ENCODE measurements around the gene SMC6. TPM values are rescaled to one million over a fixed set of nuclear protein-coding genes. Genes with fewer than 3 reads are reported as not detected.
A peak's percentile ranks its signal among the peaks of the same experiment; 100 is the strongest.

The SMC6 gene
- total RNA-seq, 4 donors from 2014 or later: 7.5 to 11.0 (median 9.6) TPM

DNA sequence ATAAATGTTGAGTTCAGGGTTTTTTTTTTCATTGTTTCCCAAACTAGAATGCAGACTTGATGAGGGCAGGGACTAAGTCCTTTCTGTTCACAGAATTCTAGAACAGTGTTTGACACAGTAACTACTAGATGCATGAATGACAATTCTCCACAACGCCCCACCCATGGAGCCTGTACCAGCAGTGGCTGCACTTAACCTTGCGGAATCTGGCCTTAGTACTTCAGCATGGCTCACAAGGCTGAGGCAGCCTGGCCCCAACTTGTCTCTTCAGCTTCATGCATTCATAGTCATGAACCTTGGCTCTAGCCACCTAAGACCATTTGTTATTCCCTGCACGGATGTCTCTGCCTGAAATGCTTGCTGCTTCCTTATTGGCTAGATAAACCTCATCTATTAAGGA, 33.1 kb upstream of the SMC6 start:
- no peak overlapping the region for H3K27ac ChIP-seq
- ATAC-seq: no peak
- H3K4me3 ChIP-seq: no peak overlapping the region
- no peaks in the 10 kb centered on the region for H3K9me3 ChIP-seq
- in situ Hi-C loops (cut with MboI; ENCODE audit: low sequenced_read_pairs in 4 of 4) (no loop called here), intact Hi-C loops (cut with DNase I; ENCODE audit: low total_unique reads) (loop anchor here (5.0 kb wide), 1 partner anchor 36 kb away; no protein-coding TSS in a partner anchor)
- TF ChIP-seq, protein P1, sequence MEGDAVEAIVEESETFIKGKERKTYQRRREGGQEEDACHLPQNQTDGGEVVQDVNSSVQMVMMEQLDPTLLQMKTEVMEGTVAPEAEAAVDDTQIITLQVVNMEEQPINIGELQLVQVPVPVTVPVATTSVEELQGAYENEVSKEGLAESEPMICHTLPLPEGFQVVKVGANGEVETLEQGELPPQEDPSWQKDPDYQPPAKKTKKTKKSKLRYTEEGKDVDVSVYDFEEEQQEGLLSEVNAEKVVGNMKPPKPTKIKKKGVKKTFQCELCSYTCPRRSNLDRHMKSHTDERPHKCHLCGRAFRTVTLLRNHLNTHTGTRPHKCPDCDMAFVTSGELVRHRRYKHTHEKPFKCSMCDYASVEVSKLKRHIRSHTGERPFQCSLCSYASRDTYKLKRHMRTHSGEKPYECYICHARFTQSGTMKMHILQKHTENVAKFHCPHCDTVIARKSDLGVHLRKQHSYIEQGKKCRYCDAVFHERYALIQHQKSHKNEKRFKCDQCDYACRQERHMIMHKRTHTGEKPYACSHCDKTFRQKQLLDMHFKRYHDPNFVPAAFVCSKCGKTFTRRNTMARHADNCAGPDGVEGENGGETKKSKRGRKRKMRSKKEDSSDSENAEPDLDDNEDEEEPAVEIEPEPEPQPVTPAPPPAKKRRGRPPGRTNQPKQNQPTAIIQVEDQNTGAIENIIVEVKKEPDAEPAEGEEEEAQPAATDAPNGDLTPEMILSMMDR (IDR thresholded peaks at IDR 0.05 in 4 of 5, conservative IDR thresholded peaks at IDR 0.05 in 1 of 5): no peak
- TF ChIP-seq POLR2A (IDR thresholded peaks at IDR 0.05): no peak
- H3K36me3 ChIP-seq: no peaks in the 10 kb centered on the region
- no peaks in the 10 kb centered on the region for H3K27me3 ChIP-seq
- peaks cover 0 to 3% of the 10 kb centered on the region in 2 donors for H3K4me1 ChIP-seq
- DNase-seq: no peak

DNA sequence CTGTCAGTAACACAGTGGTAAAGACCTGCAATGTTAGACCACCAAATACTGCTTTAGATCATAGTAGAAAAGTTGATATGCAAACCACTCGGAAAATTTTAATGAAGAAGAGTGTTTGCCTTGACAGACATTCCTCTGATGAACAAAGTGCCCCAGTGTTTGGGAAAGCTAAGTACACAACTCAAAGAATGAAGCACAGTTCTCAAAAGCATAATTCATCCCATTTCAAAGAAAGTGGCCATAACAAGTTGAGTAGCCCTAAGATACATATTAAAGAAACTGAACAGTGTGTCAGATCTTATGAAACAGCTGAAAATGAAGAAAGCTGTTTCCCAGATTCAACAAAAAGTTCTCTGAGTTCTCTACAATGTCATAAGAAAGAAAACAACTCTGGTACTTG, 27.9 kb upstream of the SMC6 start:
- DNase-seq: no peak
- no peak for TF ChIP-seq POLR2A (IDR thresholded peaks at IDR 0.05)
- TF ChIP-seq, protein P1 (IDR thresholded peaks at IDR 0.05 in 4 of 5, conservative IDR thresholded peaks at IDR 0.05 in 1 of 5): no peak
- ATAC-seq: no peak
- Histone ChIP-seq H3K27ac (no peak overlapping the region), H3K27me3 (no peaks in the 10 kb centered on the region), H3K4me1 (no peaks in the 10 kb centered on the region), H3K4me3 (no peak overlapping the region), H3K36me3 (peaks cover 0 to 10% of the 10 kb centered on the region in 2 donors), H3K9me3 (no peaks in the 10 kb centered on the region)
- intact Hi-C loops (cut with DNase I; ENCODE audit: low total_unique reads) (no loop called here), in situ Hi-C loops (cut with MboI; ENCODE audit: low sequenced_read_pairs in 4 of 4) (no loop called here)

DNA sequence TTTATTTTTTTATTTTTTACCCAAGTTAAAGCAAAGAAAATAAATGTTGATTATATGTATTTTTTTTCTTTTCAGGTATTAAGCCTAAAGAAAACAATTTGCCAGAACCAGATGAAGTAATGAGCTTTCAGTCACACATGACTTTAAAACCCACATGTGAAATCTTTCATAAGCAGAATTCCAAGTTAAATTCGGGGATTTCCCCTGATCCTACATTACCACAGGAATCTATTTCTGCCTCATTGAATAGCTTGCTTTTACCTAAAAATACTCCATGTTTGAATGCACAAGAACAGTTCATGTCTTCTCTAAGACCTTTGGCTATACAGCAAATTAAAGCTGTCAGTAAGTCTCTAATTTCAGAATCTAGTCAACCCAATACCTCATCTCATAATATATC, 26.9 kb upstream of the SMC6 start:
- TF ChIP-seq, protein P1 (IDR thresholded peaks at IDR 0.05 in 4 of 5, conservative IDR thresholded peaks at IDR 0.05 in 1 of 5): no peak
- TF ChIP-seq POLR2A (IDR thresholded peaks at IDR 0.05): no peak
- intact Hi-C loops (cut with DNase I; ENCODE audit: low total_unique reads) (no loop called here), in situ Hi-C loops (cut with MboI; ENCODE audit: low sequenced_read_pairs in 4 of 4) (no loop called here)
- Histone ChIP-seq H3K27me3 (no peaks in the 10 kb centered on the region), H3K36me3 (peaks cover 0 to 10% of the 10 kb centered on the region in 2 donors), H3K27ac (no peak overlapping the region), H3K4me3 (no peak overlapping the region), H3K4me1 (no peaks in the 10 kb centered on the region), H3K9me3 (no peaks in the 10 kb centered on the region)
- ATAC-seq (no peak), DNase-seq (no peak)

DNA sequence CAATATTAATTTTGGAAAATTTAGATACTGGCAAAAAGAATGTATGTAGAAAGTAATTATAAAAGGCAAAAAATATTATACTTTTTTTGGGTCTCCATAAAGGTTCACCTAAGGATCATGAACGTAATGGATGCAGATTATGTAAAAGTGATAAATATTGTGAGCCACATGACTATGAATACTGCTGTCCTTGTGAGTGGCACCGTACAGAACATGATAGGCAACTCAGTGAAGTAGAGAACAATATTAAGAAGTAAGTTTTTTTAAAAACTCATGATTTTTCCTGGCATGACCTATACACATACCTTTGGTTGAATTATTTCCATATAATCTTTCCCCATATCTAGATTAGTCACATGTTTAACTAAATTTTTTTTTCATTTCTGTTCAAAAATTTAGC, 18.9 kb upstream of the SMC6 start:
- in situ Hi-C loops (cut with MboI; ENCODE audit: low sequenced_read_pairs in 4 of 4): no loop called here
- Histone ChIP-seq H3K4me3 (no peak overlapping the region), H3K9me3 (no peaks in the 10 kb centered on the region), H3K36me3 (no peaks in the 10 kb centered on the region), H3K27ac (peak overlapping the region in 3 of 4 donors; percentile 58 to 67 (median 63)), H3K27me3 (no peaks in the 10 kb centered on the region), H3K4me1 (peaks cover 0 to 9% of the 10 kb centered on the region in 2 donors)
- TF ChIP-seq, protein P1 (IDR thresholded peaks at IDR 0.05 in 4 of 5, conservative IDR thresholded peaks at IDR 0.05 in 1 of 5): no peak
- no peak for TF ChIP-seq POLR2A (IDR thresholded peaks at IDR 0.05)
- DNase-seq (no peak), ATAC-seq (peak; percentile 38 to 59)
- intact Hi-C loops (cut with DNase I; ENCODE audit: low total_unique reads): no loop called here

DNA sequence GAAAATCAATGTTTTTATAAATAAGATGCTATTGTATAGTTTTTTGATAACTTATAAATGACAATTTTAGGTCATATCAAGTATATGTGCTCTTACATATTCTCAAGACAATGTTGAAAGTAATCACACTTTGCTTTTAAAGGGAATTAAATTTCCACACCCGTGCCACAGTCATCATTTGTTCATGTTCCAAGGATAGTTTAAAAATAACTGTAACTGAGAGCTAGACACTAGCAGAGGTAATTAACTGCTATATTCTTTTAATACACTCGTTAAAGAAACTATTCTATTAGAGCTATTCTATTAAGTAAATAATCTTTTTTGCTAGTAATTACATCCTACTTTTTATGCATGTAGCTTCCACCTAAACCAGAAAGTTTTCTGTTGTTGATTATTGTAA, 18.3 kb upstream of the SMC6 start:
- H3K27ac ChIP-seq: peak overlapping the region; percentile 30 to 67 (median 60)
- no peak for TF ChIP-seq POLR2A (IDR thresholded peaks at IDR 0.05)
- TF ChIP-seq, protein P1 (IDR thresholded peaks at IDR 0.05 in 4 of 5, conservative IDR thresholded peaks at IDR 0.05 in 1 of 5): no peak
- no peaks in the 10 kb centered on the region for H3K9me3 ChIP-seq
- H3K4me3 ChIP-seq: peak overlapping the region in 1 of 4 donors; percentile 21
- H3K36me3 ChIP-seq: no peaks in the 10 kb centered on the region
- peaks cover 0 to 9% of the 10 kb centered on the region in 2 donors for H3K4me1 ChIP-seq
- in situ Hi-C loops (cut with MboI; ENCODE audit: low sequenced_read_pairs in 4 of 4): no loop called here
- H3K27me3 ChIP-seq: no peaks in the 10 kb centered on the region
- peak; percentile 93 for ATAC-seq
- DNase-seq: no peak
- intact Hi-C loops (cut with DNase I; ENCODE audit: low total_unique reads): no loop called here
